Activated naive CD4-positive, alpha-beta T cell treated with anti-CD3 and anti-CD28 coated beads, Interleukin-2, amount 10 ng/mL, durations not matched to agents 7 days and 5 days (primary cell): Measurements from ENCODE around the gene IRGQ.
"Not testable (repeated sequence)": the region's sequence is repeated elsewhere in the genome, so short reads cannot be mapped to it uniquely, and the experiment has no call there.

ENCODE experiments used
- CTCF ChIA-PET: fragments of 350-600 bp; sonication (Branson Sonifier 250); formaldehyde crosslinking; loops from one replicate; lab custom pipeline; 2021; ENCODE audit warnings: antibody characterized with exemption; lab: Charles Lee
- DNase-seq: peaks from one replicate; pipeline ENCODE4 v3.0.0-alpha.2; 2020
- H3K27ac Mint-ChIP-seq: one replicate; pipeline ENCODE4 v1.8.0; 2021; ENCODE audit warnings: mild to moderate bottlenecking, moderate library complexity, mixed read lengths
- H3K27me3 Mint-ChIP-seq: one replicate; pipeline ENCODE4 v1.8.0; 2021; ENCODE audit warnings: mild to moderate bottlenecking, mixed read lengths
- H3K36me3 Mint-ChIP-seq: one replicate; pipeline ENCODE4 v1.8.0; 2021; ENCODE audit warnings: mixed read lengths
- H3K4me1 Mint-ChIP-seq: one replicate; pipeline ENCODE4 v1.8.0; 2021; ENCODE audit warnings: mixed read lengths
- H3K4me3 Mint-ChIP-seq: one replicate; pipeline ENCODE4 v1.8.0; 2021; ENCODE audit warnings: mild to moderate bottlenecking, moderate library complexity, mixed read lengths
- H3K9me3 Mint-ChIP-seq: one replicate; pipeline ENCODE4 v1.8.0; 2021; ENCODE audit warnings: mixed read lengths

Gene IRGQ

GRCh38 chr19:43598445-43599240 lies 2.7 kb upstream of the IRGQ start:
- H3K4me3 Mint-ChIP-seq: peak overlapping the region; percentile 90
- H3K4me1 Mint-ChIP-seq: peaks cover 39% of the 10 kb centered on the region
- no peaks in the 10 kb centered on the region for H3K9me3 Mint-ChIP-seq
- peak overlapping the region; percentile 68 for H3K27ac Mint-ChIP-seq
- H3K27me3 Mint-ChIP-seq: peaks cover 5% of the 10 kb centered on the region
- peaks cover 27% of the 10 kb centered on the region for H3K36me3 Mint-ChIP-seq
- no peak for DNase-seq
- CTCF ChIA-PET: no interaction called here

- H3K27me3 Mint-ChIP-seq: peaks cover 5% of the 10 kb centered on the region
- no peak for DNase-seq
- H3K9me3 Mint-ChIP-seq: no peaks in the 10 kb centered on the region
- H3K4me3 Mint-ChIP-seq: peak overlapping the region; percentile 90
- H3K4me1 Mint-ChIP-seq: peaks cover 43% of the 10 kb centered on the region
- CTCF ChIA-PET: interaction anchor here (1.0 to 5.6 kb wide), 3 partner anchors 9 to 78 kb away, joined by 3 to 129 read pairs (median 11); no protein-coding TSS in a partner anchor
- peaks cover 31% of the 10 kb centered on the region for H3K36me3 Mint-ChIP-seq
- peak overlapping the region; percentile 98 for H3K27ac Mint-ChIP-seq
Observed at GRCh38 chr19:43597876-43598275, 1.9 kb upstream of the IRGQ start.

- CTCF ChIA-PET: interaction anchor here (1.0 to 5.6 kb wide), 7 partner anchors 10 to 77 kb away, joined by 3 to 129 read pairs (median 20); partner anchors contain the start of genes PINLYP and XRCC1
- Mint-ChIP-seq H3K27me3 (peaks cover 5% of the 10 kb centered on the region), H3K9me3 (no peaks in the 10 kb centered on the region), H3K36me3 (peaks cover 31% of the 10 kb centered on the region), H3K4me1 (peaks cover 43% of the 10 kb centered on the region), H3K27ac (peak overlapping the region; percentile 98), H3K4me3 (peak overlapping the region; percentile 90)
- DNase-seq: peak; percentile 31
Observed at GRCh38 chr19:43596842-43597461, 1.0 kb upstream of the IRGQ start.

GRCh38 chr19:43595605-43595998 lies 332 bp downstream of the IRGQ start:
- CTCF ChIA-PET: interaction anchor here (1.2 to 5.6 kb wide), 11 partner anchors 13 to 157 kb away, joined by 3 to 129 read pairs (median 14); partner anchors contain the start of genes PINLYP, XRCC1 and ZNF575
- no peaks in the 10 kb centered on the region for H3K9me3 Mint-ChIP-seq
- H3K4me3 Mint-ChIP-seq: peak overlapping the region; percentile 90
- DNase-seq: no peak
- peaks cover 5% of the 10 kb centered on the region for H3K27me3 Mint-ChIP-seq
- H3K36me3 Mint-ChIP-seq: peaks cover 33% of the 10 kb centered on the region
- peaks cover 47% of the 10 kb centered on the region for H3K4me1 Mint-ChIP-seq
- H3K27ac Mint-ChIP-seq: peak overlapping the region; percentile 98

DNA sequence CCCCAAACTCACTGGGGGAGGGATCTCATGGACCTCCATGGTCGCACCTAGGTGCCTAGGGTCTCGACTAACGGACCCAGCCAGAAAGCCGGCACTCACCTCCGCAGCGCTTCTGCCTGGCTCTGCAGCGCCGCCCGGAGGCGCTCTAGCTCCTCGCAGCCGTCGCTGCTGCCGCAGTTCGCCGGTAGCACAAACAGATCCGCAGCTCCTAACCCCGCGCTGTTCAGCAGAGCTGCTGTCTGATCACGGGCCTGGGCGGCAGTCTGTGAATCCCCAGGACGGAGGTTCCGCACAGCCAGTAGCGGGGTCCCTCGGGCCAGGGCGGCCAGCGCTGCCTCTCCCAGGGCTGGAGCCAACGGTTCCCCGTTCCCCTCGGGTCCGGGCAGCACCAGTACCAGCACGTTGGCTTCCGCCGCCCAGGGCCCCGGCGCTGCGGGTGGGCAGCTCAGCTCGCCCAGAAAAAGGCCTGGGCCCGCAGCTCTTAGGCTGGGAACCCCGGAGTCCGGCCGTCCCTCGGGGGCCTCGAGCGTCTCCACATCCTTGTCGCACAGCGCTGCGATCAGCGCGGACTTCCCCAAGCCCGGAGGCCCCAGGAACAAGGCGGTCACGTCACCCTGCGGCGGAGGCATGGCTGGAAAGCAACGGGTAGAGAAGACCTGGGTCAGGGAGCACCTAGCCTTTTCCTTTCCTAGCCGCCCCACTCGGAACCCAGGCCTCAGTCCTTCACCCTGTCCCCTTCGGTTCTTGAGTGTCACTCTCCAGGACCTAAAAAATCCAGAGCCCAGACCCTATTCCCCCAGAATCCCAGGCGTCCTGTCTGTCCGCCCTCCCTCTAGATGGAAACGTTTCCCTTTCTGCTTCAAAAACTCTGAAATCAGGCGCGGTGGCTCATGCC lies 977 bp downstream of the IRGQ start:
- CTCF ChIA-PET: interaction anchor here (0.6 to 5.6 kb wide), 36 partner anchors 9 to 190 kb away, joined by 3 to 129 read pairs (median 4); partner anchors contain the start of genes KCNN4, PINLYP, PLAUR and SMG9
- Mint-ChIP-seq H3K4me3 (peak overlapping the region; percentile 90), H3K36me3 (peaks cover 32% of the 10 kb centered on the region), H3K4me1 (peaks cover 52% of the 10 kb centered on the region), H3K27ac (peak overlapping the region; percentile 98), H3K9me3 (no peaks in the 10 kb centered on the region), H3K27me3 (peaks cover 5% of the 10 kb centered on the region)
- peak; percentile 83 for DNase-seq

DNA sequence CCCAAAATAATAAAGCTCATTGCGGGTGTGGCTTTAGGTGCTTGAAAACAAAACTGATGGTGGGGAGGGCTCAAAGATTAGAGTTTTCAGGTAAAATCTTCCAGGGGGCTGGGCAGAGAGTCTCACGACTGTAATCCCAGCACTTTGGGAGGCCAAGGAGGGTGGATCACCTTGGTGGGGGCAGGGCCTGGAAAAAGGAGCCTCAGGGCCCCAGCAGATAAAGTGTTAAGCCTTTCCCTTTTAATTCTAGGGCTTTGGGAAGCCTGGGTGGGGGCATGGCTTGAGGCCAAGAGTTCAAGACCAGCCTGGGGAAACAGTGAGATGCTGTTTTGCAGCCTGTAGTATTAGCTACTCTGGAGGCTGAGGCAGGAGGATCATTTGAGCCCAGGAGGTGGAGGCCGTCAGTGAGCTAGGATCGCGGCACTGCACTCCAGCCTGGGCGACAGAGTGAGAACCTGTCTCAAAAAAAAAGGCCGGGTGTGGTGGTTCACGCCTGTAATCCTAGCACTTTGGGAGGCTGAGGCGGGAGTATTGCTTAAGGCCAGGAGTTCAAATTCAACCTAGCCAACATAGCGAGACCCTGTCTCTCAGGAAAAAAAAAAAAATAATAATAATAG lies 1.7 kb downstream of the IRGQ start:
- H3K27ac Mint-ChIP-seq: no peak overlapping the region
- H3K27me3 Mint-ChIP-seq: peaks cover 5% of the 10 kb centered on the region
- H3K9me3 Mint-ChIP-seq: no peaks in the 10 kb centered on the region
- peaks cover 58% of the 10 kb centered on the region for H3K4me1 Mint-ChIP-seq
- DNase-seq: no peak
- CTCF ChIA-PET: interaction anchor here (0.6 to 5.6 kb wide), 34 partner anchors 9 to 191 kb away, joined by 3 to 129 read pairs (median 5); partner anchors contain the start of genes KCNN4, PINLYP, PLAUR and XRCC1
- H3K36me3 Mint-ChIP-seq: peaks cover 33% of the 10 kb centered on the region
- peak overlapping the region; percentile 55 for H3K4me3 Mint-ChIP-seq

DNA sequence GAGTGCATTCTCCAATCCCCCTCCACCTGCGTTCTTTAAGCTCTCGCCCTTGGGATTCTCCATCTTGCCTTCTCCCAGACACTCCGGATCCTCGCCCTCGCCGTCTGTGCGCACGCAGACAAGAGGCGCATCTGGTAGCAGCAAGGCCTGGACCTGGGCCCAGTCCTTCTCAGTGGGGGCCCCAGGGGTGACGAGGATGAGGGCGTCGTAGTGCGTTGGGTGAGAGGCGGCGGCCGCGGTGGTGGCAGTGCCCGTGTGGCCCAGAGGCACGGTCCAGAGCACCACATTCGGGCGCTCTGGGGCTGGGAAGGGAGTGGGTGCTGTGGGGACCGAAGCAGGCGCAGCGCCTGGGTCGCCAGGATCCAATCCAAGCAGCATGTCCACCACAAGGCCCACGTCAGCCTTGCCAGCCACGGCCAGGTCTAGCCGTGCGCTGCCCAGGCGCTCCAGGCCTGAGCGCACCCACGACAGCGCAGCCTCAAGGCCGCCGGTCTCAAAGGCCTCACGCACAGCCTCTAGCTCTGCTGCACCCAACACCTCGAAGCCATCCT lies 3.1 kb downstream of the IRGQ start:
- peaks cover 29% of the 10 kb centered on the region for H3K36me3 Mint-ChIP-seq
- CTCF ChIA-PET: interaction anchor here (2.4 to 5.6 kb wide), 3 partner anchors 32 to 73 kb away, joined by 9 to 129 read pairs (median 24); no protein-coding TSS in a partner anchor

DNA sequence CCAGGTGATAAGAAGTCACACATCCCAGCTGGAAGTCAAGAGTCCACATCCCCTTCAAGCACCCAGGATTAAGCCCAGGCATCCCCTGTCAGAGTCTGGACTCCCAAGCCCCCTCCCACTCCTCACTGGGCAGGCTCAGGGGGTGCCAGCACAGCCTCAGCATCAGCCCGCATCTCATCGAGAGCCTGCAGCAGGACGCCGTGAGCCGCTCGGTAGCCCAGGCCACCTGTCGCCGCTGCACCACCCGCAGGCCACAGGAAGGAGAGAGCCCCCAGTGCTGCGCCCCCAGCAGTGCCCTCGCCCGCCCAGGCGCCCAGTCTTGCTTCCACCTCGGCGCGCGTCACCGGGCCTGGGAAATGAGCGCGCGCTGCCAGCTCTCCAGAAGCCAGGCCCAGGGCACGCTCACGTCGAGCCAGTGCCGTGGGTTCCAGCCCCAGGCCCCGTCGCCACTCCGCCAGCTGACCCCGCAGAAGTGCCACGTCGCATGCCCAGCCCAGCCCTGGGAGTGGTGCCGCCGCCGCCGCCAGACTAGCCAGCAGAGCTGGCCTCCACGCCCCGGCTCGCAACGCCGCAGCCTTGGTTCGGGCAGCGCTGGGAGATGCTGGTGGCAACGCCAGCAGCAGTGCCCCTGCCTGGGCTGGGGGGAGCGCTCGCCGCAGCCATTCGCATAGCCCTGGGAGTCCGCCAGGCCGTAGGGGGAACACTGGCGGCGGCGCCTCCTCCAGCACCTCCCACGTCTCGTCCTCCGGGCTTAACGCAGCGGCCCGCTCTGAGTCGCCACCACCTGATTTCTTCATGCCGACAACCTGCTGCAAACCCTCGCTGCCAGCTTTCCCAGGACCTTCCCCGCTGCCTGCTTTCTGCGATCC lies 3.8 kb downstream of the IRGQ start:
- CTCF ChIA-PET: interaction anchor here (5.6 kb wide), 1 partner anchor 38 kb away, joined by 129 read pairs; no protein-coding TSS in a partner anchor
- DNase-seq: no peak
- peaks cover 26% of the 10 kb centered on the region for H3K36me3 Mint-ChIP-seq
- no peaks in the 10 kb centered on the region for H3K9me3 Mint-ChIP-seq
- peaks cover 40% of the 10 kb centered on the region for H3K4me1 Mint-ChIP-seq
- no peak overlapping the region for H3K4me3 Mint-ChIP-seq
- H3K27ac Mint-ChIP-seq: no peak overlapping the region
- H3K27me3 Mint-ChIP-seq: peaks cover 5% of the 10 kb centered on the region

More for the DNA sequence above, 3.1 kb downstream of the IRGQ start:
- Mint-ChIP-seq H3K9me3 (no peaks in the 10 kb centered on the region), H3K4me1 (peaks cover 47% of the 10 kb centered on the region), H3K27ac (no peak overlapping the region), H3K27me3 (peaks cover 5% of the 10 kb centered on the region), H3K4me3 (no peak overlapping the region)
- DNase-seq: no peak

- Mint-ChIP-seq H3K9me3 (no peaks in the 10 kb centered on the region), H3K36me3 (peaks cover 19% of the 10 kb centered on the region), H3K4me1 (peaks cover 28% of the 10 kb centered on the region), H3K4me3 (no peak overlapping the region), H3K27me3 (no peaks in the 10 kb centered on the region), H3K27ac (no peak overlapping the region)
- CTCF ChIA-PET: interaction anchor here (1.3 to 2.7 kb wide), 2 partner anchors 34 to 54 kb away, joined by 3 to 10 read pairs; no protein-coding TSS in a partner anchor
- DNase-seq: no peak
Observed at GRCh38 chr19:43589678-43590077, 6.3 kb downstream of the IRGQ start.

DNA sequence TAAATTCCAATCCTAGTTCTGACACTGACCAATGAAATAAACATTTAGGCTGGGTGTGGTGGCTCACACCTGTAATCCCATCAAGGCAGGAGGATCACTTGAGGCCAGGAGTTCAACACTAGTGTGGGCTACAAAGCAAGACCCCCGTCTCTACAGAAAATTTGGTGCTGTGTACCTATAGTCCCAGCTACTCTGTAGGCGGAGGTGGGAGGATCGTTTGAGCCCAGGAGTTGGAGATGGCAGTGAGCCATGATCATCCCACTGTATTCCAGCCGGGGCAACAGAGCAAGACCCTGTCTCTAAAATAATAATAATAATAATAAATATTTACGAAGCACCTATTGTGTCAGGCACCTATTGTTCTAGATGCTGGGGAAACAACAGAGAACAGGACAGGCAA lies 6.7 kb downstream of the IRGQ start:
- no peaks in the 10 kb centered on the region for H3K9me3 Mint-ChIP-seq
- no peak overlapping the region for H3K27ac Mint-ChIP-seq
- CTCF ChIA-PET: interaction anchor here (0.7 to 2.7 kb wide), 3 partner anchors 34 to 157 kb away, joined by 3 to 10 read pairs (median 4); no protein-coding TSS in a partner anchor
- no peak overlapping the region for H3K4me3 Mint-ChIP-seq
- H3K36me3 Mint-ChIP-seq: peaks cover 19% of the 10 kb centered on the region
- no peaks in the 10 kb centered on the region for H3K27me3 Mint-ChIP-seq
- no peak for DNase-seq
- peaks cover 30% of the 10 kb centered on the region for H3K4me1 Mint-ChIP-seq

DNA sequence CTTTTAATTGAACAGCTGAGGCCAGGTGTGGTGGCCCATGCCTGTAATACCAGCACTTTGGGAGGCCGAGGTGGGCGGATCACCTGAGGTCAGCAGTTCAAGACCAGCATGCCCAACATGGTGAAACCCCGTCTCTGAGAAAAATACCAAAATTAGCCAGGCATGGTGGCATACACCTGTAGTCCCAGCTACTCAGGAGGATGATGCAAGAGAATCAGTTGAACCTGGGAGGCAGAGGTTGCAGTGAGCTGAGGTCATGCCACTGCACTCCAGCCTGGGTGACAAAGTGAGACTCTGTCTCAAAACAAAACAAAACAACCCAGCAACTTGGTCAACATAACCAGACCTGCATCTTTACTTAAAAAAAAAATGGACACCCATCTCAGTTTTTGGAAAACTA lies 8.9 kb downstream of the IRGQ start:
- DNase-seq, H3K27ac Mint-ChIP-seq, H3K36me3 Mint-ChIP-seq, H3K9me3 Mint-ChIP-seq, H3K27me3 Mint-ChIP-seq, H3K4me3 Mint-ChIP-seq: not testable (repeated sequence)
- peaks cover 25% of the 10 kb centered on the region for H3K4me1 Mint-ChIP-seq
- CTCF ChIA-PET: interaction anchor here (1.3 kb wide), 1 partner anchor 33 kb away, joined by 3 read pairs; no protein-coding TSS in a partner anchor

GRCh38 chr19:43586346-43586745 lies 9.6 kb downstream of the IRGQ start:
- CTCF ChIA-PET: interaction anchor here (1.3 kb wide), 1 partner anchor 32 kb away, joined by 3 read pairs; no protein-coding TSS in a partner anchor

More at GRCh38 chr19:43586346-43586745, 9.6 kb downstream of the IRGQ start:
- peaks cover 10% of the 10 kb centered on the region for H3K36me3 Mint-ChIP-seq
- no peaks in the 10 kb centered on the region for H3K9me3 Mint-ChIP-seq
- H3K4me1 Mint-ChIP-seq: peaks cover 27% of the 10 kb centered on the region
- no peak for DNase-seq
- no peak overlapping the region for H3K4me3 Mint-ChIP-seq
- no peaks in the 10 kb centered on the region for H3K27me3 Mint-ChIP-seq
- H3K27ac Mint-ChIP-seq: no peak overlapping the region
